ENCODE measurements around the gene NCAM1. TPM values are rescaled to one million over a fixed set of nuclear protein-coding genes. Genes with fewer than 3 reads are reported as not detected.

Gene NCAM1
- polyA plus RNA-seq, 2 of the 4 experiments (the other 2 are of a cell fraction): 0.01 to 0.12 TPM

- FAIRE-seq: no peak
- POLR2A ChIA-PET: no interaction called here
Measured at GRCh38 chr11:113026778-113027177, 65.6 kb downstream of the NCAM1 start.

GRCh38 chr11:113034576-113034975 is 73.4 kb downstream of the NCAM1 start:
- no peak for DNase-seq (ENCODE audit: low read depth in 1 of 2, low spot score in 1 of 2)

More at GRCh38 chr11:113026778-113027177, 65.6 kb downstream of the NCAM1 start:
- DNase-seq (ENCODE audit: low read depth in 1 of 2, low spot score in 1 of 2) (no peak), ATAC-seq (no peak)
- no peaks in the 10 kb centered on the region for H3K9me3 ChIP-seq
- CTCF ChIA-PET: no interaction called here
- no peak overlapping the region for H3K27ac ChIP-seq
- no peak overlapping the region for H3K4me2 ChIP-seq
- no peak for TF ChIP-seq KDM1A (IDR thresholded peaks at IDR 0.05; ENCODE audit: low read depth)
- no peak for TF ChIP-seq RFX5 (IDR thresholded peaks at IDR 0.05)
- TF ChIP-seq SREBF2 (IDR thresholded peaks at IDR 0.05): no peak
- TF ChIP-seq REST (IDR thresholded peaks at IDR 0.05): no peak
- no peak for TF ChIP-seq RARB (CRISPR knock-in tag; IDR thresholded peaks at IDR 0.05)
- TF ChIP-seq ATOH8 (CRISPR knock-in tag; IDR thresholded peaks at IDR 0.05; ENCODE audit: low read depth): no peak
- TF ChIP-seq HDAC2 (IDR thresholded peaks at IDR 0.05): no peak
- TF ChIP-seq JUN (IDR thresholded peaks at IDR 0.05): no peak
- no peak for TF ChIP-seq PBX3 (IDR thresholded peaks at IDR 0.05)
- TF ChIP-seq CHD2 (IDR thresholded peaks at IDR 0.05; ENCODE audit: low read length, partially characterized antibody): no peak
- TF ChIP-seq SMC3 (IDR thresholded peaks at IDR 0.05): no peak
- H3K4me1 ChIP-seq: no peaks in the 10 kb centered on the region
- H3K4me3 ChIP-seq: no peak overlapping the region
- WGBS (ENCODE audit: missing lambda C conversion rate): 4% methylated on average over 3 of the region's 3 CpGs

GRCh38 chr11:113035708-113036107 is 74.5 kb downstream of the NCAM1 start:
- 10% methylated on average over 3 of the region's 3 CpGs for WGBS (ENCODE audit: missing lambda C conversion rate)
- ATAC-seq (no peak), DNase-seq (ENCODE audit: low read depth in 1 of 2, low spot score in 1 of 2) (no peak), FAIRE-seq (no peak)
- POLR2A ChIA-PET: no interaction called here
- Histone ChIP-seq H3K4me3 (no peak overlapping the region), H3K9me3 (no peaks in the 10 kb centered on the region), H3K4me2 (no peak overlapping the region), H3K4me1 (no peaks in the 10 kb centered on the region), H3K27ac (no peak overlapping the region)
- TF ChIP-seq SREBF2 (IDR thresholded peaks at IDR 0.05) (no peak), EHMT2 (IDR thresholded peaks at IDR 0.05; ENCODE audit: low read depth) (no peak), EHF (CRISPR knock-in tag; IDR thresholded peaks at IDR 0.05) (no peak), JUN (IDR thresholded peaks at IDR 0.05) (no peak), CBX2 (IDR thresholded peaks at IDR 0.05; ENCODE audit: borderline replicate concordance, low read depth) (no peak), RNF2 (IDR thresholded peaks at IDR 0.05; ENCODE audit: borderline replicate concordance, low read depth) (no peak), PBX3 (IDR thresholded peaks at IDR 0.05) (no peak), RFX5 (IDR thresholded peaks at IDR 0.05) (no peak), POLR2A (IDR thresholded peaks at IDR 0.05; ENCODE audit: low read length) (no peak), KDM5A (IDR thresholded peaks at IDR 0.05) (no peak), SMC3 (IDR thresholded peaks at IDR 0.05) (no peak), PHF8 (IDR thresholded peaks at IDR 0.05; ENCODE audit: borderline replicate concordance, low read depth) (no peak), ZNF302 (CRISPR knock-in tag; IDR thresholded peaks at IDR 0.05) (no peak), HEYL (CRISPR knock-in tag; IDR thresholded peaks at IDR 0.05) (no peak), ZSCAN20 (CRISPR knock-in tag; IDR thresholded peaks at IDR 0.05) (no peak), RARB (CRISPR knock-in tag; IDR thresholded peaks at IDR 0.05) (no peak), NR3C1 (IDR thresholded peaks at IDR 0.05) (no peak), ZC3H11A (IDR thresholded peaks at IDR 0.05) (no peak), MAZ (IDR thresholded peaks at IDR 0.05; ENCODE audit: borderline replicate concordance, low read depth, low read length) (no peak)
- CTCF ChIA-PET: no interaction called here

More at GRCh38 chr11:113034576-113034975, 73.4 kb downstream of the NCAM1 start:
- POLR2A ChIA-PET: no interaction called here
- H3K4me3 ChIP-seq: no peak overlapping the region
- WGBS (ENCODE audit: missing lambda C conversion rate): 6% methylated on average over 5 of the region's 5 CpGs
- H3K4me1 ChIP-seq: no peaks in the 10 kb centered on the region
- FAIRE-seq (no peak), ATAC-seq (no peak)
- no peaks in the 10 kb centered on the region for H3K9me3 ChIP-seq
- TF ChIP-seq CBX8 (IDR thresholded peaks at IDR 0.05) (no peak), HOXB13 (CRISPR knock-in tag; IDR thresholded peaks at IDR 0.05; ENCODE audit: low read depth) (no peak), RCOR1 (IDR thresholded peaks at IDR 0.05; ENCODE audit: low read depth, low read length) (no peak), MAZ (IDR thresholded peaks at IDR 0.05; ENCODE audit: borderline replicate concordance, low read depth, low read length) (no peak), PBX3 (IDR thresholded peaks at IDR 0.05) (no peak), KDM5A (IDR thresholded peaks at IDR 0.05) (no peak)
- CTCF ChIA-PET: no interaction called here
- H3K4me2 ChIP-seq: no peak overlapping the region
- H3K27ac ChIP-seq: no peak overlapping the region

All from A549 (cell line).